A673 (cell line): Measurements from ENCODE around the gene MYLK. TPM values are rescaled to one million over a fixed set of nuclear protein-coding genes. Genes with fewer than 3 reads are reported as not detected.
"Not testable (repeated sequence)": the region's sequence is repeated elsewhere in the genome, so short reads cannot be mapped to it uniquely, and the experiment has no call there.

ENCODE experiments used
- BruUV-seq: library from RNA; stranded (reverse); fragments of 400-500 nt; replicated peaks from 2 replicates; lab custom pipeline; 2021; lab: Mats Ljungman, UMichigan
- CTCF ChIA-PET: fragments of 300-600 bp; sonication (Branson Sonifier 250); formaldehyde crosslinking; loops from one replicate; lab custom pipeline; 2022; ENCODE audit warnings: antibody characterized with exemption; lab: Charles Lee
- POLR2A ChIA-PET: fragments of 300-600 bp; sonication (Branson Sonifier 250); formaldehyde crosslinking; loops from one replicate; lab custom pipeline; 2022; ENCODE audit warnings: antibody characterized with exemption; ENCODE audit not compliant: low non-redundant PET; lab: Charles Lee
- DNase-seq: peaks from one replicate; pipeline ENCODE4 v3.0.0-alpha.2; 2015; ENCODE audit warnings: low spot score
- H3K27ac ChIP-seq: fragments of 200-600 bp; sonication (generic); 2 replicates; pipeline ENCODE4 v1.5.1; 2016; ENCODE audit warnings: mixed run types, low read depth, mild to moderate bottlenecking, mixed read lengths, antibody characterized with exemption, low read length; ENCODE audit not compliant: poor library complexity, severe bottlenecking
- H3K27me3 ChIP-seq: fragments of 200-600 bp; sonication (generic); replicated peaks from 2 replicates; pipeline ENCODE4 v1.6.1; 2017; ENCODE audit warnings: mixed run types, low read depth, mild to moderate bottlenecking, mixed read lengths, antibody characterized with exemption, low read length; ENCODE audit not compliant: insufficient read depth, poor library complexity
- H3K36me3 ChIP-seq: fragments of 200-600 bp; sonication (generic); 2 replicates; pipeline ENCODE4 v1.6.1; 2016; ENCODE audit warnings: mixed run types, mild to moderate bottlenecking, mixed read lengths, antibody characterized with exemption, low read length; ENCODE audit not compliant: insufficient read depth, poor library complexity, severe bottlenecking
- H3K4me1 ChIP-seq: fragments of 200-600 bp; sonication (generic); 2 replicates; pipeline ENCODE4 v1.6.1; 2017; ENCODE audit warnings: mixed run types, mild to moderate bottlenecking, mixed read lengths, antibody characterized with exemption, low read length; ENCODE audit not compliant: insufficient read depth, poor library complexity, severe bottlenecking
- H3K4me3 ChIP-seq: fragments of 200-600 bp; sonication (generic); 2 replicates; pipeline ENCODE4 v1.5.1; 2016; ENCODE audit warnings: low read depth, mixed run types, mild to moderate bottlenecking, mixed read lengths, low read length; ENCODE audit not compliant: poor library complexity, severe bottlenecking
- H3K9me3 ChIP-seq: fragments of 200-600 bp; sonication (generic); 2 replicates; pipeline ENCODE4 v1.6.1; 2016; ENCODE audit warnings: mixed run types, low read depth, mild to moderate bottlenecking, mixed read lengths, antibody characterized with exemption, low read length; ENCODE audit not compliant: poor library complexity, severe bottlenecking
- CTCF ChIP-seq: fragments of 300-800, 200-600 bp; sonication (generic); conservative IDR thresholded peaks from 2 replicates; pipeline ENCODE4 v1.5.1; 2017; ENCODE audit warnings: low read depth, mild to moderate bottlenecking, antibody characterized with exemption, low read length, moderate library complexity, mixed read lengths
- EZH2 ChIP-seq: fragments of 200-600 bp; sonication (generic); IDR thresholded peaks from 2 replicates; pipeline ENCODE4 v1.6.1; 2017; ENCODE audit warnings: borderline replicate concordance, low read depth, mild to moderate bottlenecking, mixed read lengths, antibody characterized with exemption, low read length; ENCODE audit not compliant: poor library complexity, severe bottlenecking
- intact Hi-C: fragments of 100-400 bp; cut with micrococcal nuclease; formaldehyde crosslinking; loops from one replicate; pipeline ENCODE4 v1.10.0; 2022; ENCODE audit not compliant: unreplicated experiment
- total RNA-seq: library from RNA; stranded (reverse); gene quantifications from 2 replicates; pipeline ENCODE4 v1.2.3, GENCODE V29; 2021

Gene MYLK
- total RNA-seq, 1 experiment from 2014 or later: 3.9 TPM

- CTCF ChIA-PET: no interaction called here
These were observed 177.3 kb downstream of the MYLK start for GRCh38 chr3:123706871-123707270.

GRCh38 chr3:123705488-123706285, 178.4 kb downstream of the MYLK start:
- Histone ChIP-seq H3K4me3 (no peak overlapping the region), H3K9me3 (no peaks in the 10 kb centered on the region), H3K36me3 (no peaks in the 10 kb centered on the region), H3K27ac (no peak overlapping the region), H3K27me3 (no peaks in the 10 kb centered on the region), H3K4me1 (no peaks in the 10 kb centered on the region)
- BruUV-seq: no TSS peak
- POLR2A ChIA-PET: no interaction called here
- no peak for DNase-seq
- CTCF ChIA-PET: no interaction called here
- TF ChIP-seq CTCF: no peak
- no peak for TF ChIP-seq EZH2
- intact Hi-C loops: no loop called here

More at GRCh38 chr3:123706871-123707270, 177.3 kb downstream of the MYLK start:
- Histone ChIP-seq H3K9me3 (no peaks in the 10 kb centered on the region), H3K27ac (no peak overlapping the region), H3K27me3 (no peaks in the 10 kb centered on the region), H3K36me3 (no peaks in the 10 kb centered on the region), H3K4me1 (peaks cover under 1% of the 10 kb centered on the region), H3K4me3 (no peak overlapping the region)
- no peak for DNase-seq
- intact Hi-C loops: no loop called here
- POLR2A ChIA-PET: no interaction called here
- no TSS peak for BruUV-seq
- TF ChIP-seq EZH2: no peak
- TF ChIP-seq CTCF: no peak

GRCh38 chr3:123703663-123704062, 180.5 kb downstream of the MYLK start:
- H3K4me1 ChIP-seq, H3K36me3 ChIP-seq, BruUV-seq, H3K9me3 ChIP-seq, intact Hi-C loops, POLR2A ChIA-PET, H3K27me3 ChIP-seq, H3K4me3 ChIP-seq, H3K27ac ChIP-seq, DNase-seq: not testable (repeated sequence)
- CTCF ChIA-PET: interaction anchor here (0.7 kb wide), 1 partner anchor 14 kb away, joined by 3 read pairs; no protein-coding TSS in a partner anchor

GRCh38 chr3:123702720-123703119, 181.4 kb downstream of the MYLK start:
- no peak for TF ChIP-seq EZH2
- TF ChIP-seq CTCF: no peak

More at GRCh38 chr3:123702720-123703119, 181.4 kb downstream of the MYLK start:
- DNase-seq: no peak
- H3K27me3 ChIP-seq: no peaks in the 10 kb centered on the region
- CTCF ChIA-PET: interaction anchor here (1.2 kb wide), 1 partner anchor 50 kb away, joined by 6 read pairs; no protein-coding TSS in a partner anchor
- H3K36me3 ChIP-seq: no peaks in the 10 kb centered on the region
- H3K4me3 ChIP-seq: no peak overlapping the region
- no TSS peak for BruUV-seq
- H3K9me3 ChIP-seq: no peaks in the 10 kb centered on the region
- POLR2A ChIA-PET: no interaction called here
- H3K27ac ChIP-seq: no peak overlapping the region
- H3K4me1 ChIP-seq: no peaks in the 10 kb centered on the region
- intact Hi-C loops: no loop called here
